Fibroblast of lung (primary cell): ENCODE measurements around the gene SOHLH2. TPM values are rescaled to one million over a fixed set of nuclear protein-coding genes. Genes with fewer than 3 reads are reported as not detected.

Source experiments
- DNase-seq, 2 donors: peaks; one replicate each; pipeline versions ENCODE4 v3.0.0 to v3.0.0-alpha.2; 2010; ENCODE audit warnings: low read depth in 2 of 2
- H2AFZ ChIP-seq: 2 replicates; pipeline ENCODE4 v1.5.1; 2012; ENCODE audit warnings: low read length, control low read depth, inconsistent platforms
- H3K27ac ChIP-seq: 2 replicates; pipeline ENCODE4 v1.5.1; 2011; ENCODE audit warnings: low read length, control low read depth; ENCODE audit not compliant: insufficient read depth
- H3K27me3 ChIP-seq: 2 replicates; pipeline ENCODE4 v1.5.1; 2011; ENCODE audit warnings: mild to moderate bottlenecking, low read length; ENCODE audit not compliant: control insufficient read depth, insufficient read depth
- H3K36me3 ChIP-seq: 2 replicates; pipeline ENCODE4 v1.5.1; 2011; ENCODE audit warnings: low read length; ENCODE audit not compliant: control insufficient read depth, insufficient read depth
- H3K4me1 ChIP-seq: 2 replicates; pipeline ENCODE4 v1.5.1; 2011; ENCODE audit warnings: low read length; ENCODE audit not compliant: control insufficient read depth, insufficient read depth; ENCODE audit errors: extremely low read depth
- H3K4me2 ChIP-seq: 2 replicates; pipeline ENCODE4 v1.5.1; 2011; ENCODE audit warnings: low read length, control low read depth; ENCODE audit not compliant: insufficient read depth; ENCODE audit errors: extremely low read depth
- H3K4me3 ChIP-seq, 4 experiments: fragments of 200-600 bp in 1 of 4; sonication (generic) in 1 of 4; replicated peaks in 1 of 4; 2 replicates each; pipeline ENCODE4 v1.5.1; 2011 to 2016; ENCODE audit warnings: low read length in 4 of 4, low read depth in 3 of 4, mild to moderate bottlenecking in 3 of 4, control low read depth in 2 of 4, inconsistent platforms in 1 of 4, mixed read lengths in 1 of 4; ENCODE audit not compliant: insufficient read depth in 1 of 4; ENCODE audit errors: control extremely low read depth in 1 of 4
- H3K79me2 ChIP-seq: 2 replicates; pipeline ENCODE4 v1.5.1; 2012; ENCODE audit warnings: mild to moderate bottlenecking, low read length, inconsistent platforms; ENCODE audit not compliant: control insufficient read depth, insufficient read depth
- H3K9ac ChIP-seq: 2 replicates; pipeline ENCODE4 v1.5.1; 2011; ENCODE audit warnings: mild to moderate bottlenecking, low read length, control low read depth; ENCODE audit not compliant: insufficient read depth
- H3K9me3 ChIP-seq: 2 replicates; pipeline ENCODE4 v1.5.1; 2012; ENCODE audit warnings: low read depth, low read length; ENCODE audit not compliant: control insufficient read depth, insufficient read depth
- H4K20me1 ChIP-seq: 2 replicates; pipeline ENCODE4 v1.5.1; 2011; ENCODE audit warnings: low read length; ENCODE audit not compliant: control insufficient read depth, insufficient read depth; ENCODE audit errors: extremely low read depth
- CTCF ChIP-seq, 2 donors: IDR thresholded peaks in 1 of 2; conservative IDR thresholded peaks in 1 of 2; 1 replicate in 1 of 2; 2 replicates in 1 of 2; pipeline ENCODE4 v1.5.1; 2011 to 2012; ENCODE audit warnings: low read length in 2 of 2, control low read depth in 1 of 2, inconsistent platforms in 1 of 2, low read depth in 1 of 2, mild to moderate bottlenecking in 1 of 2
- EZH2 ChIP-seq: IDR thresholded peaks from 2 replicates; pipeline ENCODE4 v1.5.1; 2012; ENCODE audit warnings: low read length, control low read depth, mild to moderate bottlenecking; ENCODE audit errors: missing control alignments
- polyA plus RNA-seq, 2 donors: library from polyadenylated mRNA; depleted of rRNA in 1 of 2; stranded (reverse) in 1 of 2; unstranded in 1 of 2; fragments of >200 nt; gene quantifications; 2 replicates each; pipeline ENCODE4 v1.2.1, GENCODE V29; 2011 to 2012; ENCODE audit warnings: missing spikeins in 1 of 2
- total RNA-seq: library from RNA; depleted of rRNA; stranded (reverse); fragments of >200 nt; gene quantifications from 2 replicates; pipeline ENCODE4 v1.2.1, GENCODE V29; 2014

The SOHLH2 gene
- total and polyA plus RNA-seq, 2 donors (not counting 1 experiment from before 2014, with no cell fraction given) = 0.34 to 1.8 TPM

- DNase-seq = no peak
- H3K27ac ChIP-seq = no peak overlapping the region
- no peaks in the 10 kb centered on the region for H3K9me3 ChIP-seq
- no peak overlapping the region for H3K9ac ChIP-seq
- H4K20me1 ChIP-seq = no peaks in the 10 kb centered on the region
- H3K27me3 ChIP-seq = no peaks in the 10 kb centered on the region
- no peaks in the 10 kb centered on the region for H3K36me3 ChIP-seq
- no peak overlapping the region for H3K4me3 ChIP-seq
- no peak overlapping the region for H3K4me2 ChIP-seq
- H3K4me1 ChIP-seq = no peaks in the 10 kb centered on the region
- TF ChIP-seq EZH2 (no peak), CTCF (conservative IDR thresholded peaks at IDR 0.05 in 1 of 2, IDR thresholded peaks at IDR 0.05 in 1 of 2; ENCODE audit: low read depth in 1 of 2, low read length in 2 of 2) (no peak)
- no peak overlapping the region for H2AFZ ChIP-seq
- no peaks in the 10 kb centered on the region for H3K79me2 ChIP-seq
Observed at GRCh38 chr13:36175621-36176020, 38.7 kb downstream of the SOHLH2 start.

- H4K20me1 ChIP-seq = no peaks in the 10 kb centered on the region
Observed at GRCh38 chr13:36174923-36175322, 39.4 kb downstream of the SOHLH2 start.

GRCh38 chr13:36173571-36174322, 40.6 kb downstream of the SOHLH2 start:
- no peak for DNase-seq

More at GRCh38 chr13:36174923-36175322, 39.4 kb downstream of the SOHLH2 start:
- Histone ChIP-seq H3K36me3 (no peaks in the 10 kb centered on the region), H3K9ac (no peak overlapping the region), H3K9me3 (no peaks in the 10 kb centered on the region), H3K4me3 (no peak overlapping the region), H2AFZ (no peak overlapping the region), H3K27ac (no peak overlapping the region), H3K4me2 (no peak overlapping the region), H3K4me1 (no peaks in the 10 kb centered on the region), H3K79me2 (no peaks in the 10 kb centered on the region), H3K27me3 (no peaks in the 10 kb centered on the region)
- DNase-seq = no peak
- TF ChIP-seq EZH2 = no peak
- no peak for TF ChIP-seq CTCF (conservative IDR thresholded peaks at IDR 0.05 in 1 of 2, IDR thresholded peaks at IDR 0.05 in 1 of 2; ENCODE audit: low read depth in 1 of 2, low read length in 2 of 2)

More at GRCh38 chr13:36173571-36174322, 40.6 kb downstream of the SOHLH2 start:
- H3K36me3 ChIP-seq = no peaks in the 10 kb centered on the region
- TF ChIP-seq EZH2 = no peak
- TF ChIP-seq CTCF (conservative IDR thresholded peaks at IDR 0.05 in 1 of 2, IDR thresholded peaks at IDR 0.05 in 1 of 2; ENCODE audit: low read depth in 1 of 2, low read length in 2 of 2) = no peak
- no peaks in the 10 kb centered on the region for H3K4me1 ChIP-seq
- H2AFZ ChIP-seq = no peak overlapping the region
- H3K27ac ChIP-seq = no peak overlapping the region
- no peaks in the 10 kb centered on the region for H3K27me3 ChIP-seq
- no peaks in the 10 kb centered on the region for H3K79me2 ChIP-seq
- no peak overlapping the region for H3K4me2 ChIP-seq
- H3K9ac ChIP-seq = no peak overlapping the region
- H3K9me3 ChIP-seq = no peaks in the 10 kb centered on the region
- H3K4me3 ChIP-seq = no peak overlapping the region
- H4K20me1 ChIP-seq = no peaks in the 10 kb centered on the region
